DND-41 (cell line): ENCODE data around the gene PML.

ENCODE experiments used
- ATAC-seq: fragments of 200-7000 bp; cut with Tn5 transposase; 3 replicates; pipeline ENCODE4 v1.9.1; 2021; ENCODE audit warnings: low read depth; ENCODE audit not compliant: insufficient read depth
- DNase-seq: peaks from one replicate; pipeline ENCODE4 v3.0.0-alpha.2; 2020
- H2AFZ ChIP-seq: 2 replicates; pipeline ENCODE4 v1.6.0; 2012; ENCODE audit warnings: low read depth, low read length
- H3K27ac ChIP-seq: 2 replicates; pipeline ENCODE4 v1.5.1; 2012; ENCODE audit warnings: low read length, inconsistent platforms
- H3K27me3 ChIP-seq: fragments of 200-600 bp; sonication (generic); 2 replicates; pipeline ENCODE4 v1.6.0; 2012; ENCODE audit warnings: low read length, mild to moderate bottlenecking, inconsistent platforms; ENCODE audit not compliant: insufficient read depth, poor library complexity
- H3K36me3 ChIP-seq: 2 replicates; pipeline ENCODE4 v1.5.1; 2012; ENCODE audit warnings: low read length, inconsistent platforms; ENCODE audit not compliant: insufficient read depth
- H3K4me1 ChIP-seq: 2 replicates; pipeline ENCODE4 v1.5.1; 2012; ENCODE audit warnings: mild to moderate bottlenecking, low read length; ENCODE audit not compliant: insufficient read depth
- H3K4me2 ChIP-seq: 2 replicates; pipeline ENCODE4 v1.6.0; 2012; ENCODE audit warnings: mild to moderate bottlenecking, moderate library complexity, low read length, inconsistent platforms; ENCODE audit not compliant: insufficient read depth
- H3K4me3 ChIP-seq, 2 experiments: fragments of 200-600 bp in 1 of 2; shearing (Covaris generic) in 1 of 2; 2 replicates each; pipeline ENCODE4 v1.5.1; 2012 to 2016; ENCODE audit warnings: inconsistent platforms in 2 of 2, low read length in 2 of 2, mild to moderate bottlenecking in 2 of 2, low read depth in 1 of 2, moderate library complexity in 1 of 2
- H3K79me2 ChIP-seq: 2 replicates; pipeline ENCODE4 v1.6.0; 2012; ENCODE audit warnings: low read length, inconsistent platforms; ENCODE audit not compliant: insufficient read depth
- H3K9ac ChIP-seq: 2 replicates; pipeline ENCODE4 v1.6.0; 2012; ENCODE audit warnings: low read depth, mild to moderate bottlenecking, inconsistent platforms, low read length, moderate library complexity
- H3K9me3 ChIP-seq: 2 replicates; pipeline ENCODE4 v1.5.1; 2012; ENCODE audit warnings: low read length, moderate library complexity, mild to moderate bottlenecking, inconsistent platforms; ENCODE audit not compliant: insufficient read depth, severe bottlenecking
- H4K20me1 ChIP-seq: 2 replicates; pipeline ENCODE4 v1.6.0; 2012; ENCODE audit warnings: low read length; ENCODE audit not compliant: insufficient read depth
- CTCF ChIP-seq: IDR thresholded peaks from 2 replicates; pipeline ENCODE4 v1.5.1; 2012; ENCODE audit warnings: borderline replicate concordance, low read length, moderate library complexity, mild to moderate bottlenecking; ENCODE audit not compliant: poor library complexity, severe bottlenecking; ENCODE audit errors: extremely low read depth
- EZH2 ChIP-seq: IDR thresholded peaks from 3 replicates; pipeline ENCODE4 v1.6.1; 2012; ENCODE audit warnings: borderline replicate concordance, low read depth, mild to moderate bottlenecking, moderate library complexity, low read length, inconsistent platforms; ENCODE audit not compliant: severe bottlenecking

PML gene, protein sequence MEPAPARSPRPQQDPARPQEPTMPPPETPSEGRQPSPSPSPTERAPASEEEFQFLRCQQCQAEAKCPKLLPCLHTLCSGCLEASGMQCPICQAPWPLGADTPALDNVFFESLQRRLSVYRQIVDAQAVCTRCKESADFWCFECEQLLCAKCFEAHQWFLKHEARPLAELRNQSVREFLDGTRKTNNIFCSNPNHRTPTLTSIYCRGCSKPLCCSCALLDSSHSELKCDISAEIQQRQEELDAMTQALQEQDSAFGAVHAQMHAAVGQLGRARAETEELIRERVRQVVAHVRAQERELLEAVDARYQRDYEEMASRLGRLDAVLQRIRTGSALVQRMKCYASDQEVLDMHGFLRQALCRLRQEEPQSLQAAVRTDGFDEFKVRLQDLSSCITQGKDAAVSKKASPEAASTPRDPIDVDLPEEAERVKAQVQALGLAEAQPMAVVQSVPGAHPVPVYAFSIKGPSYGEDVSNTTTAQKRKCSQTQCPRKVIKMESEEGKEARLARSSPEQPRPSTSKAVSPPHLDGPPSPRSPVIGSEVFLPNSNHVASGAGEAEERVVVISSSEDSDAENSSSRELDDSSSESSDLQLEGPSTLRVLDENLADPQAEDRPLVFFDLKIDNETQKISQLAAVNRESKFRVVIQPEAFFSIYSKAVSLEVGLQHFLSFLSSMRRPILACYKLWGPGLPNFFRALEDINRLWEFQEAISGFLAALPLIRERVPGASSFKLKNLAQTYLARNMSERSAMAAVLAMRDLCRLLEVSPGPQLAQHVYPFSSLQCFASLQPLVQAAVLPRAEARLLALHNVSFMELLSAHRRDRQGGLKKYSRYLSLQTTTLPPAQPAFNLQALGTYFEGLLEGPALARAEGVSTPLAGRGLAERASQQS

GRCh38 chr15:73994413-73994883 is at the start of gene PML:
Gene PML, plus strand, starts transcription at chr15:73994716. Its CDS starts 97 bp downstream, at chr15:73994813.
- peaks cover 20% of the 10 kb centered on the region for H3K36me3 ChIP-seq
- no peaks in the 10 kb centered on the region for H3K27me3 ChIP-seq
- no peaks in the 10 kb centered on the region for H3K9me3 ChIP-seq
- H3K79me2 ChIP-seq, result peaks cover 63% of the 10 kb centered on the region
- H3K4me3 ChIP-seq, result peak within 1 kb of the TSS; percentile 90 to 99
- no peak for TF ChIP-seq CTCF
- no peak for TF ChIP-seq EZH2
- H3K9ac ChIP-seq, result peak within 1 kb of the TSS; percentile 83
- H2AFZ ChIP-seq, result peak within 1 kb of the TSS; percentile 97
- DNase-seq, result peak; percentile 94
- no peaks in the 10 kb centered on the region for H4K20me1 ChIP-seq
- peaks cover 75% of the 10 kb centered on the region for H3K4me1 ChIP-seq
- peak; percentile 84 for ATAC-seq
- peak within 1 kb of the TSS; percentile 89 for H3K27ac ChIP-seq
- H3K4me2 ChIP-seq, result peak within 1 kb of the TSS; percentile 98

DNA sequence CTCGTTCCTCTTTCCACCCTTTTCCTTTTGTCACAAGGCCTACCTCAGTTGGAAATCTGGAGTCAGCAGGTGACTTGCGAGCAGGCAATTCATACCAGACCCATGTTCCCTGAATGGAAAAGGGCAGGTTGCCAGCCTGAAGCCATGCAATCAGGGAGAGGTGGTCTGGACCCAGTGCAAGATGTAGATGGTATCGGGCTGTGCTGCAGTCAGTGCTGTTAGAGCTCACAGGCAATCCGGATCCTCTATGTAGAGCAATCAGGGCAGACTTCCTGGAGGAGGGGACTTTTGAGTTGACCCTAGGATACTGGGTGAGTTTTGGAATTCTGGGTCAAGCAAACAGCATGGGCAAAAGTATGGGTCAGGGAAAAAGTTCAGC is 49.4 kb upstream of the PML start:
- Histone ChIP-seq H3K27ac (no peak overlapping the region), H2AFZ (no peak overlapping the region), H3K79me2 (no peaks in the 10 kb centered on the region), H3K4me3 (no peak overlapping the region), H3K4me2 (no peak overlapping the region), H3K4me1 (no peaks in the 10 kb centered on the region), H4K20me1 (no peaks in the 10 kb centered on the region), H3K27me3 (peaks cover 3% of the 10 kb centered on the region), H3K9me3 (no peaks in the 10 kb centered on the region), H3K36me3 (no peaks in the 10 kb centered on the region), H3K9ac (no peak overlapping the region)
- TF ChIP-seq EZH2, result no peak
- TF ChIP-seq CTCF, result no peak
- DNase-seq, result no peak
- no peak for ATAC-seq

DNA sequence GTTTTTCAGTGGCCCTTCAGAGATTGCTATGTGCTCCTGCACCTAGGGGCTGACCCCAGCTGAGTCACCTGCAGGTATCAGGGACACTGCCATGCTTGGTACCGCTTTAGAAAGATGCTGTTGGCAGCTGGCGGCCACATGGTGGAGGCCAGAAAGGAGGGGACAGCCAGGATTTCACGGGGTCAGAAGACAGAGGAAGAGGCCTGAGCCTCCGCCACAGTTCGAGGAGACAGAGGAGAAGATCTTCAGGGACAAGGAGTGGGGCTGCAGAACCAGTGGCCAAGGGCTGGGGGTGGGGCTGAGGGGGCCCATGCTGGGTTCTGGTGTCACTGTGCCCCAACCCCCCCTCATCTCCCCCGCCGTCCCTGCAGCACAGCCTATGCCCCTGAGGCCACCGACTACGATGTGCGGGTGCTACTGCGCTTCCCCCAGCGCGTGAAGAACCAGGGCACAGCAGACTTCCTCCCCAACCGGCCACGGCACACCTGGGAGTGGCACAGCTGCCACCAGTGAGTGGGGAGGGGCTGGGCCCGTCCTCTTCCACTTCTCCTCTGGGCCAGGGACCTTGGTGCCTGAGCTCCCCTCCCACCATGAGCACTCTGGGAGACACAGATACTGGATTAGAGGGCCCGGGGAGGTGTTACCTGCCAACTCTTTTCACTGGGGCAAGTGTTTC is 48.3 kb upstream of the PML start:
- Histone ChIP-seq H3K4me1 (no peaks in the 10 kb centered on the region), H3K4me3 (no peak overlapping the region), H3K27ac (no peak overlapping the region), H2AFZ (no peak overlapping the region), H3K9me3 (no peaks in the 10 kb centered on the region), H3K9ac (no peak overlapping the region), H4K20me1 (no peaks in the 10 kb centered on the region), H3K4me2 (no peak overlapping the region), H3K36me3 (no peaks in the 10 kb centered on the region), H3K27me3 (peaks cover 3% of the 10 kb centered on the region), H3K79me2 (no peaks in the 10 kb centered on the region)
- TF ChIP-seq EZH2, result no peak
- TF ChIP-seq CTCF, result no peak
- peak; percentile 57 for ATAC-seq
- DNase-seq, result peak; percentile 41
